SK-N-SH treated with all-trans-retinoic acid at 6 μM for 48 hours (cell line): ENCODE measurements around the gene ARHGAP24.

Experiments used
- ATAC-seq: fragments of 200-7000 bp; cut with Tn5 transposase; 3 replicates; pipeline ENCODE4 v1.9.1; 2020; ENCODE audit warnings: mild to moderate bottlenecking, moderate library complexity
- BACH2 ChIP-seq: fragments of 250-450 bp; sonication (Bioruptor Pico); IDR thresholded peaks from 2 replicates; pipeline ENCODE4 v1.9.0; 2021; ENCODE audit warnings: mild to moderate bottlenecking, borderline replicate concordance
- CSDC2 ChIP-seq: fragments of 250-450 bp; sonication (Bioruptor Pico); IDR thresholded peaks from 2 replicates; pipeline ENCODE4 v1.5.0; 2020; ENCODE audit warnings: mild to moderate bottlenecking, moderate library complexity
- GLIS3 ChIP-seq: fragments of 250-450 bp; sonication (Bioruptor Pico); IDR thresholded peaks from 2 replicates; pipeline ENCODE4 v1.5.0; 2020; ENCODE audit warnings: mild to moderate bottlenecking, moderate library complexity
- ISL1 ChIP-seq: fragments of 250-450 bp; sonication (Bioruptor Pico); IDR thresholded peaks from 2 replicates; pipeline ENCODE4 v2.1.2; 2022; ENCODE audit warnings: mild to moderate bottlenecking, moderate library complexity
- OSR1 ChIP-seq: fragments of 250-450 bp; sonication (Bioruptor Pico); IDR thresholded peaks from 2 replicates; pipeline ENCODE4 v1.8.0; 2022; ENCODE audit warnings: moderate library complexity, mild to moderate bottlenecking, inconsistent platforms
- PPARA ChIP-seq: fragments of 250-450 bp; sonication (Bioruptor Pico); IDR thresholded peaks from 2 replicates; pipeline ENCODE4 v1.5.0; 2020; ENCODE audit warnings: mild to moderate bottlenecking, borderline replicate concordance
- RARB ChIP-seq: fragments of 250-450 bp; sonication (Bioruptor Pico); IDR thresholded peaks from 2 replicates; pipeline ENCODE4 v1.8.0; 2021; ENCODE audit warnings: mild to moderate bottlenecking, moderate library complexity
- SNAI2 ChIP-seq: fragments of 250-450 bp; sonication (Bioruptor Pico); IDR thresholded peaks from 2 replicates; pipeline ENCODE4 v1.5.0; 2020; ENCODE audit warnings: mild to moderate bottlenecking, moderate library complexity
- TCF4 ChIP-seq: fragments of 250-450 bp; sonication (Bioruptor Pico); IDR thresholded peaks from 2 replicates; pipeline ENCODE4 v1.8.0; 2021; ENCODE audit warnings: mild to moderate bottlenecking, moderate library complexity, borderline replicate concordance
- TOX ChIP-seq: fragments of 250-450 bp; sonication (Bioruptor Pico); IDR thresholded peaks from 2 replicates; pipeline ENCODE4 v1.8.0; 2021; ENCODE audit warnings: mild to moderate bottlenecking, moderate library complexity, borderline replicate concordance
- ZFP3 ChIP-seq: fragments of 250-450 bp; sonication (Bioruptor Pico); IDR thresholded peaks from 2 replicates; pipeline ENCODE4 v1.5.0; 2020; ENCODE audit warnings: mild to moderate bottlenecking, moderate library complexity
- ZFP30 ChIP-seq: fragments of 450-650 bp; formaldehyde crosslinking; IDR thresholded peaks from 2 replicates; pipeline ENCODE4 v1.5.0; 2022; ENCODE audit warnings: mild to moderate bottlenecking, moderate library complexity
- ZNF565 ChIP-seq: fragments of 450-650 bp; formaldehyde crosslinking; conservative IDR thresholded peaks from 2 replicates; pipeline ENCODE4 v1.5.0; 2020; ENCODE audit warnings: low read depth, mild to moderate bottlenecking, moderate library complexity
- ZNF70 ChIP-seq: fragments of 450-650 bp; formaldehyde crosslinking; IDR thresholded peaks from 2 replicates; pipeline ENCODE4 v1.5.0; 2020; ENCODE audit warnings: mild to moderate bottlenecking, moderate library complexity
- ZNF8 ChIP-seq: fragments of 450-650 bp; formaldehyde crosslinking; IDR thresholded peaks from 2 replicates; pipeline ENCODE4 v1.5.0; 2020; ENCODE audit warnings: mild to moderate bottlenecking, moderate library complexity
- TF ChIP-seq, protein P1 (sequence below): fragments of 250-450 bp; sonication (Bioruptor Pico); IDR thresholded peaks from 2 replicates; pipeline ENCODE4 v1.8.0; 2020; ENCODE audit warnings: mild to moderate bottlenecking, moderate library complexity, borderline replicate concordance
- TF ChIP-seq, protein P2 (sequence below): fragments of 250-450 bp; sonication (Bioruptor Pico); IDR thresholded peaks from 2 replicates; pipeline ENCODE4 v1.5.0; 2020; ENCODE audit warnings: mild to moderate bottlenecking, moderate library complexity
- TF ChIP-seq, protein P3 (sequence below): fragments of 250-450 bp; sonication (Bioruptor Pico); IDR thresholded peaks from 2 replicates; pipeline ENCODE4 v1.5.1; 2021; ENCODE audit warnings: mild to moderate bottlenecking, moderate library complexity

The ARHGAP24 gene

DNA sequence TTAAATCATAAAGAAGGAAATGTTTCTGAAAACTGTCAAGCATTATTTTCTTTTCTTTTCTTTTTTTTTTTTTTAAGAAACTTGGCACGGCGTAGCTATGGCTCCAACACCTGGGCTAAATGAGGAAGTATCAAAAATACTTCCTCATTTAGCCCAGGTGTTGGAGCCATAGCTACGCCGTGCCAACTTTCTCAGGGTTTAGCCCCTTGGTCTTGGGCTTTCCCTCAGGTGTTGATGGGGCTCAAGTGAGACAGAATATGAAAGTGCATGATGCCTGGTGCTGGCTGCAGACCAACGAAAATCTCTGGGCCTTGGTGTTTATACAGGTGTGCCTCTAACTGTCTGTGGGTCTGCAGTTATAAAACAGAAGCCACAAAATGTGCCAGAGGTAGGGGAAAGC lies 132.7 kb downstream of the ARHGAP24 start:
- no peak for ATAC-seq
- TF ChIP-seq GLIS3 (CRISPR knock-in tag) (no peak), RARB (no peak), OSR1 (CRISPR knock-in tag) (no peak), ZNF8 (CRISPR knock-in tag) (no peak), ISL1 (CRISPR knock-in tag) (no peak)
- TF ChIP-seq, protein P1, sequence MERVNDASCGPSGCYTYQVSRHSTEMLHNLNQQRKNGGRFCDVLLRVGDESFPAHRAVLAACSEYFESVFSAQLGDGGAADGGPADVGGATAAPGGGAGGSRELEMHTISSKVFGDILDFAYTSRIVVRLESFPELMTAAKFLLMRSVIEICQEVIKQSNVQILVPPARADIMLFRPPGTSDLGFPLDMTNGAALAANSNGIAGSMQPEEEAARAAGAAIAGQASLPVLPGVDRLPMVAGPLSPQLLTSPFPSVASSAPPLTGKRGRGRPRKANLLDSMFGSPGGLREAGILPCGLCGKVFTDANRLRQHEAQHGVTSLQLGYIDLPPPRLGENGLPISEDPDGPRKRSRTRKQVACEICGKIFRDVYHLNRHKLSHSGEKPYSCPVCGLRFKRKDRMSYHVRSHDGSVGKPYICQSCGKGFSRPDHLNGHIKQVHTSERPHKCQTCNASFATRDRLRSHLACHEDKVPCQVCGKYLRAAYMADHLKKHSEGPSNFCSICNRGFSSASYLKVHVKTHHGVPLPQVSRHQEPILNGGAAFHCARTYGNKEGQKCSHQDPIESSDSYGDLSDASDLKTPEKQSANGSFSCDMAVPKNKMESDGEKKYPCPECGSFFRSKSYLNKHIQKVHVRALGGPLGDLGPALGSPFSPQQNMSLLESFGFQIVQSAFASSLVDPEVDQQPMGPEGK (CRISPR knock-in tag): no peak

DNA sequence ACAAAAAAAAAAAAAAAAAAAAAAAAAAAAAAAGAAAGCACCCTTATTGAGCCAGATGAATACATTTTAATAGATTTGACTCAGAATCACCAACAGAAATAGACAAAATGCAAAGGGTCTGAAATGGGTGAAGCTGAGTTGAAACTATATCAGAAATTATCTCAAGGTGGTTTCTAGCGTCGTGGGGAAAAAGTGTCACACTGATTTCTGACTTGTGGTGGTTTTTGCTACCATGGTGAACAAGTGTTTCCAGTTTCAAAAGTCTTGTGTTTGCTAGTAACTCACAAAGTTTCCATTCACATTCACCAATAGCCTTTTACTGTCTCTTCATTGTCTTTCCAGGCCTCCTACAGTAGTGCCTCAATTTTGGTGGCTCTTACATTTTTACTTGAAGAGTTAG lies 135.5 kb downstream of the ARHGAP24 start:
- no peak for ATAC-seq
- TF ChIP-seq TCF4 (CRISPR knock-in tag) (no peak), ISL1 (CRISPR knock-in tag) (no peak), ZNF565 (no peak), ZNF70 (CRISPR knock-in tag) (no peak), ZFP3 (no peak), CSDC2 (CRISPR knock-in tag) (no peak), ZFP30 (CRISPR knock-in tag) (no peak), PPARA (CRISPR knock-in tag) (no peak), TOX (CRISPR knock-in tag) (no peak), BACH2 (no peak), SNAI2 (CRISPR knock-in tag) (no peak), ZNF8 (CRISPR knock-in tag) (no peak)
- TF ChIP-seq, protein P2, sequence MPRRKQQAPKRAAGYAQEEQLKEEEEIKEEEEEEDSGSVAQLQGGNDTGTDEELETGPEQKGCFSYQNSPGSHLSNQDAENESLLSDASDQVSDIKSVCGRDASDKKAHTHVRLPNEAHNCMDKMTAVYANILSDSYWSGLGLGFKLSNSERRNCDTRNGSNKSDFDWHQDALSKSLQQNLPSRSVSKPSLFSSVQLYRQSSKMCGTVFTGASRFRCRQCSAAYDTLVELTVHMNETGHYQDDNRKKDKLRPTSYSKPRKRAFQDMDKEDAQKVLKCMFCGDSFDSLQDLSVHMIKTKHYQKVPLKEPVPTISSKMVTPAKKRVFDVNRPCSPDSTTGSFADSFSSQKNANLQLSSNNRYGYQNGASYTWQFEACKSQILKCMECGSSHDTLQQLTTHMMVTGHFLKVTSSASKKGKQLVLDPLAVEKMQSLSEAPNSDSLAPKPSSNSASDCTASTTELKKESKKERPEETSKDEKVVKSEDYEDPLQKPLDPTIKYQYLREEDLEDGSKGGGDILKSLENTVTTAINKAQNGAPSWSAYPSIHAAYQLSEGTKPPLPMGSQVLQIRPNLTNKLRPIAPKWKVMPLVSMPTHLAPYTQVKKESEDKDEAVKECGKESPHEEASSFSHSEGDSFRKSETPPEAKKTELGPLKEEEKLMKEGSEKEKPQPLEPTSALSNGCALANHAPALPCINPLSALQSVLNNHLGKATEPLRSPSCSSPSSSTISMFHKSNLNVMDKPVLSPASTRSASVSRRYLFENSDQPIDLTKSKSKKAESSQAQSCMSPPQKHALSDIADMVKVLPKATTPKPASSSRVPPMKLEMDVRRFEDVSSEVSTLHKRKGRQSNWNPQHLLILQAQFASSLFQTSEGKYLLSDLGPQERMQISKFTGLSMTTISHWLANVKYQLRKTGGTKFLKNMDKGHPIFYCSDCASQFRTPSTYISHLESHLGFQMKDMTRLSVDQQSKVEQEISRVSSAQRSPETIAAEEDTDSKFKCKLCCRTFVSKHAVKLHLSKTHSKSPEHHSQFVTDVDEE: no peak

DNA sequence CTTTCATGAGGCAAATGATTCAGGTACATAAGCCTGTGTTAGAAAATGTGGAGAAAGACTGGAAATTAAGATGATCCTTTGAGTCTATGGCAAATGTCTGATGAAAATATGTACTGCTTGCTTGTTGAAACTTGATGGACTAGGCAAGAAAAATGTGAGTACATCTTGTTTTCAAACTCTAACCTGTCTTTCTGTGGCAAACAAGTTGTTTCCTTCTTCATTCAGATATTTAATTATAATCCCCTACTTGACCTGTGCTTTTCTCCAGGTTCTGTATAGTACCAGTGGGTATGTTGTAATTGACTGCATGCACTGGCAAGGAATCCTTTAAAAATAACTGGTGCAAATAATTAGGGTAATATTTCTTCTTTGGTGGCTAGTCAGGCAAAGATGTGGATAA lies 136.7 kb downstream of the ARHGAP24 start:
- TF ChIP-seq, protein P2: no peak
- TF ChIP-seq, protein P1 (CRISPR knock-in tag): no peak
- TF ChIP-seq CSDC2 (CRISPR knock-in tag) (no peak), ISL1 (CRISPR knock-in tag) (no peak), BACH2 (no peak), RARB (no peak), ZFP3 (no peak)
- TF ChIP-seq, protein P3, sequence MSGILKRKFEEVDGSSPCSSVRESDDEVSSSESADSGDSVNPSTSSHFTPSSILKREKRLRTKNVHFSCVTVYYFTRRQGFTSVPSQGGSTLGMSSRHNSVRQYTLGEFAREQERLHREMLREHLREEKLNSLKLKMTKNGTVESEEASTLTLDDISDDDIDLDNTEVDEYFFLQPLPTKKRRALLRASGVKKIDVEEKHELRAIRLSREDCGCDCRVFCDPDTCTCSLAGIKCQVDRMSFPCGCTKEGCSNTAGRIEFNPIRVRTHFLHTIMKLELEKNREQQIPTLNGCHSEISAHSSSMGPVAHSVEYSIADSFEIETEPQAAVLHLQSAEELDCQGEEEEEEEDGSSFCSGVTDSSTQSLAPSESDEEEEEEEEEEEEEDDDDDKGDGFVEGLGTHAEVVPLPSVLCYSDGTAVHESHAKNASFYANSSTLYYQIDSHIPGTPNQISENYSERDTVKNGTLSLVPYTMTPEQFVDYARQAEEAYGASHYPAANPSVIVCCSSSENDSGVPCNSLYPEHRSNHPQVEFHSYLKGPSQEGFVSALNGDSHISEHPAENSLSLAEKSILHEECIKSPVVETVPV (CRISPR knock-in tag): no peak
- ATAC-seq: no peak

DNA sequence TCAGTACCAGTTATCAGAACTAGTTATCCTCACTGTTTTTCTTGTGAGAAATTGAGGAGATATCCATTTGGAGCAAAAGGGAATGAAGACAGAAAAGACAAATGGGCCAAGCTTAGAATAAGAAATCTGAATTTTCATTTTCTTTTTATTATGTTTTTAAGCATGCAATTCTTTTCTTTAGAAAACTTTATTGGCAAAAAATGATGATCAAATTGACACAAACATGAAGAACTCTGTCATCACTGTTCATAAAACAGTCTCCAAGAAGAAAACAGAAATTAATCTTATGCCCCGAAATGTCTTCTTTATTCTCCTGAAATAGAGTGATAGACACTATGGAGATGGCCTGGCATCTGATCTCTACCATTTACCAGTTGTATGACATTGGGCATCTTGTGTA lies 139.0 kb downstream of the ARHGAP24 start:
- TF ChIP-seq RARB: no peak
- TF ChIP-seq SNAI2 (CRISPR knock-in tag): no peak
- TF ChIP-seq, protein P2: no peak
- no peak for TF ChIP-seq TCF4 (CRISPR knock-in tag)
- ATAC-seq: no peak
